AG04450 (cell line): ENCODE data around the gene RPL18A. TPM values are rescaled to one million over a fixed set of nuclear protein-coding genes. Genes with fewer than 3 reads are reported as not detected.

Experiments used
- CTCF ChIA-PET: fragments of 300-600, 350-600 bp; formaldehyde crosslinking; extraction: SDS; loops from one replicate; lab custom pipeline; 2022; ENCODE audit warnings: antibody characterized with exemption, inconsistent platforms; lab: Charles Lee
- POLR2A ChIA-PET: fragments of 350-600 bp; formaldehyde crosslinking; extraction: SDS; loops from one replicate; lab custom pipeline; 2021; ENCODE audit warnings: antibody characterized with exemption, inconsistent platforms; lab: Yijun Ruan, JAX
- DNase-seq: peaks from one replicate; pipeline ENCODE4 v3.0.0-alpha.2; 2011; ENCODE audit warnings: low read depth, low spot score
- H3K27ac ChIP-seq: one replicate; pipeline ENCODE4 v1.5.1; 2012; ENCODE audit warnings: low read depth, low read length, control low read depth
- H3K27me3 ChIP-seq: one replicate; pipeline ENCODE4 v1.6.0; 2012; ENCODE audit warnings: low read length; ENCODE audit not compliant: control insufficient read depth, insufficient read depth
- H3K4me3 ChIP-seq: 2 replicates; pipeline ENCODE4 v1.5.1; 2011; ENCODE audit warnings: mild to moderate bottlenecking, low read depth, low read length, control low read depth
- H3K9me3 ChIP-seq: 2 replicates; pipeline ENCODE4 v1.5.1; 2012; ENCODE audit warnings: low read length; ENCODE audit not compliant: control insufficient read depth, insufficient read depth
- CTCF ChIP-seq: IDR thresholded peaks from 2 replicates; pipeline ENCODE4 v1.5.1; 2011; ENCODE audit warnings: low read depth, low read length, control low read depth, inconsistent platforms
- polyA plus RNA-seq: library from polyadenylated mRNA; depleted of rRNA; stranded (reverse); fragments of >200 nt; gene quantifications from 2 replicates; pipeline ENCODE4 v1.2.3, GENCODE V29; 2011

RPL18A gene
- polyA plus RNA-seq, 1 experiment: 890 TPM

- no peak for DNase-seq
- Histone ChIP-seq H3K4me3 (no peak overlapping the region), H3K9me3 (no peaks in the 10 kb centered on the region), H3K27ac (no peak overlapping the region), H3K27me3 (peaks cover 20% of the 10 kb centered on the region)
- TF ChIP-seq CTCF: no peak
- ChIA-PET POLR2A (interaction anchor here (1.2 to 1.5 kb wide), 2 partner anchors 67 to 72 kb away, joined by 4 to 8 read pairs; partner anchors contain the start of gene CCDC124), CTCF (interaction anchor here (0.9 kb wide), 1 partner anchor 73 kb away, joined by 3 read pairs; no protein-coding TSS in a partner anchor)
Observed at GRCh38 chr19:17865364-17866311, 5.9 kb downstream of the RPL18A start.

- Histone ChIP-seq H3K4me3 (no peak overlapping the region), H3K27me3 (peaks cover 28% of the 10 kb centered on the region), H3K27ac (no peak overlapping the region), H3K9me3 (no peaks in the 10 kb centered on the region)
- ChIA-PET CTCF (interaction anchor here (0.9 kb wide), 1 partner anchor 72 kb away, joined by 3 read pairs; no protein-coding TSS in a partner anchor), POLR2A (interaction anchor here (1.5 kb wide), 1 partner anchor 66 kb away, joined by 8 read pairs; the partner anchor contains the start of gene CCDC124)
- DNase-seq: no peak
- no peak for TF ChIP-seq CTCF
Observed at GRCh38 chr19:17866312-17866963, 6.7 kb downstream of the RPL18A start.

- TF ChIP-seq CTCF: no peak
- ChIA-PET POLR2A (interaction anchor here (1.5 kb wide), 1 partner anchor 66 kb away, joined by 8 read pairs; the partner anchor contains the start of gene CCDC124), CTCF (no interaction called here)
- Histone ChIP-seq H3K27ac (no peak overlapping the region), H3K4me3 (no peak overlapping the region), H3K27me3 (peaks cover 33% of the 10 kb centered on the region), H3K9me3 (no peaks in the 10 kb centered on the region)
- no peak for DNase-seq
Observed at GRCh38 chr19:17866964-17867486, 7.3 kb downstream of the RPL18A start.

GRCh38 chr19:17868669-17869068 is 9.0 kb downstream of the RPL18A start:
- POLR2A ChIA-PET: no interaction called here
- Histone ChIP-seq H3K4me3 (no peak overlapping the region), H3K9me3 (peaks cover 1% of the 10 kb centered on the region; the same call in 1 of the 2 replicates), H3K27me3 (peaks cover 48% of the 10 kb centered on the region), H3K27ac (no peak overlapping the region)
- CTCF ChIA-PET: interaction anchor here (1.2 to 4.2 kb wide), 2 partner anchors 62 to 64 kb away, joined by 5 to 25 read pairs; partner anchors contain the start of gene CCDC124
- no peak for TF ChIP-seq CTCF
- no peak for DNase-seq
